Measurements from ENCODE around the gene OR1M1.
"Not testable (repeated sequence)": the region's sequence is repeated elsewhere in the genome, so short reads cannot be mapped to it uniquely, and the experiment has no call there.

Gene OR1M1

GRCh38 chr19:9086761-9087160 is at the start of gene OR1M1:
Gene OR1M1 (plus strand): TSS chr19:9087061. CDS start chr19:9093245, 6,184 bp downstream.
- no peak for DNase-seq (ENCODE audit: low read depth, low spot score)

- DNase-seq (ENCODE audit: low read depth, low spot score), result no peak
Measured at GRCh38 chr19:9037400-9038062, 49.3 kb upstream of the OR1M1 start.

- DNase-seq (ENCODE audit: low read depth, low spot score), result no peak
Measured at GRCh38 chr19:9039728-9040127, 47.1 kb upstream of the OR1M1 start.

GRCh38 chr19:9040131-9040530 is 46.7 kb upstream of the OR1M1 start:
- no peak for DNase-seq (ENCODE audit: low read depth, low spot score)

GRCh38 chr19:9041023-9041422 is 45.8 kb upstream of the OR1M1 start:
- DNase-seq (ENCODE audit: low read depth, low spot score), result no peak

GRCh38 chr19:9043524-9043923 is 43.3 kb upstream of the OR1M1 start:
- no peak for DNase-seq (ENCODE audit: low read depth, low spot score)

- DNase-seq (ENCODE audit: low read depth, low spot score), result no peak
Measured at GRCh38 chr19:9044449-9044848, 42.4 kb upstream of the OR1M1 start.

- no peak for DNase-seq (ENCODE audit: low read depth, low spot score)
Measured at GRCh38 chr19:9046694-9047093, 40.2 kb upstream of the OR1M1 start.

- DNase-seq (ENCODE audit: low read depth, low spot score), result no peak
Measured at GRCh38 chr19:9052894-9053293, 34.0 kb upstream of the OR1M1 start.

- DNase-seq (ENCODE audit: low read depth, low spot score), result not testable (repeated sequence)
Measured at GRCh38 chr19:9053674-9054073, 33.2 kb upstream of the OR1M1 start.

- DNase-seq (ENCODE audit: low read depth, low spot score), result no peak
Measured at GRCh38 chr19:9054207-9054606, 32.7 kb upstream of the OR1M1 start.

GRCh38 chr19:9054765-9055164 is 32.1 kb upstream of the OR1M1 start:
- peak; percentile 26 for DNase-seq (ENCODE audit: low read depth, low spot score)

GRCh38 chr19:9056131-9056530 is 30.7 kb upstream of the OR1M1 start:
- DNase-seq (ENCODE audit: low read depth, low spot score), result not testable (repeated sequence)

- no peak for DNase-seq (ENCODE audit: low read depth, low spot score)
Measured at GRCh38 chr19:9057505-9058258, 29.2 kb upstream of the OR1M1 start.

- DNase-seq (ENCODE audit: low read depth, low spot score), result no peak
Measured at GRCh38 chr19:9058905-9059667, 27.8 kb upstream of the OR1M1 start.

- no peak for DNase-seq (ENCODE audit: low read depth, low spot score)
Measured at GRCh38 chr19:9060564-9061340, 26.1 kb upstream of the OR1M1 start.

- no peak for DNase-seq (ENCODE audit: low read depth, low spot score)
Measured at GRCh38 chr19:9061879-9062278, 25.0 kb upstream of the OR1M1 start.

- no peak for DNase-seq (ENCODE audit: low read depth, low spot score)
Measured at GRCh38 chr19:9065457-9066014, 21.3 kb upstream of the OR1M1 start.

GRCh38 chr19:9070066-9070465 is 16.8 kb upstream of the OR1M1 start:
- no peak for DNase-seq (ENCODE audit: low read depth, low spot score)

GRCh38 chr19:9071720-9072119 is 15.1 kb upstream of the OR1M1 start:
- not testable (repeated sequence) for DNase-seq (ENCODE audit: low read depth, low spot score)

GRCh38 chr19:9073806-9074205 is 13.1 kb upstream of the OR1M1 start:
- no peak for DNase-seq (ENCODE audit: low read depth, low spot score)
